Kidney (tissue), 14 donors: ENCODE results near the gene PDIA5. TPM values are rescaled to one million over a fixed set of nuclear protein-coding genes. Genes with fewer than 3 reads are reported as not detected.

Source experiments
- DNase-seq, 5 donors: peaks; one replicate each; pipeline ENCODE4 v3.0.0-alpha.2; 2013 to 2020
- FAIRE-seq: peaks from 2 replicates; lab custom pipeline; 2012; peaks lifted over from hg19 to GRCh38; lab: Jason Lieb, UNC
- H3K27ac ChIP-seq, 2 donors: one replicate each; pipeline ENCODE4 v1.7.0; 2013; ENCODE audit warnings: low read depth in 2 of 2, low read length in 2 of 2, inconsistent platforms in 1 of 2
- H3K27me3 ChIP-seq: one replicate; pipeline ENCODE4 v1.7.1; 2013; ENCODE audit warnings: low read length, inconsistent platforms; ENCODE audit not compliant: control insufficient read depth, insufficient read depth
- H3K36me3 ChIP-seq, 3 donors: one replicate each; pipeline versions ENCODE4 v1.7.0 to v1.7.1; 2013; ENCODE audit warnings: low read length in 3 of 3, control low read depth in 1 of 3, inconsistent platforms in 1 of 3; ENCODE audit not compliant: insufficient read depth in 3 of 3, control insufficient read depth in 2 of 3
- H3K4me1 ChIP-seq, 3 donors: one replicate each; pipeline versions ENCODE4 v1.7.0 to v1.7.1; 2013; ENCODE audit warnings: low read length in 3 of 3, inconsistent platforms in 1 of 3, low read depth in 1 of 3; ENCODE audit not compliant: control insufficient read depth in 2 of 3, insufficient read depth in 2 of 3
- H3K4me3 ChIP-seq, 3 donors: one replicate each; pipeline versions ENCODE4 v1.7.0 to v1.8.1; 2013; ENCODE audit warnings: low read length in 3 of 3, control low read depth in 1 of 3, inconsistent platforms in 1 of 3
- H3K9ac ChIP-seq, 3 donors: one replicate each; pipeline versions ENCODE4 v1.7.0 to v1.7.1; 2013; ENCODE audit warnings: low read length in 3 of 3, control low read depth in 1 of 3, inconsistent platforms in 1 of 3
- H3K9me3 ChIP-seq, 3 donors: one replicate each; pipeline versions ENCODE4 v1.7.0 to v1.7.1; 2013; ENCODE audit warnings: low read length in 3 of 3, control low read depth in 1 of 3, inconsistent platforms in 1 of 3; ENCODE audit not compliant: control insufficient read depth in 2 of 3, insufficient read depth in 1 of 3
- CTCF ChIP-seq: IDR thresholded peaks from 3 replicates; pipeline ENCODE4 v1.5.1; 2012; ENCODE audit warnings: mild to moderate bottlenecking, moderate library complexity, borderline replicate concordance; ENCODE audit not compliant: insufficient read depth; ENCODE audit errors: extremely low read depth
- intact Hi-C: fragments of 100-400 bp; cut with DNase I; formaldehyde crosslinking; loops from one replicate; pipeline ENCODE4 v1.11.1; 2022
- polyA plus RNA-seq: library from polyadenylated mRNA; stranded (reverse); fragments of 350-450 nt; fragmentation: Illumina TruSeq; extraction: RNeasy Lipid Tissue Mini Kit (QIAGEN cat#74804); gene quantifications from one replicate; pipeline ENCODE4 v1.2.3, GENCODE V29; 2014; ENCODE audit warnings: low read depth, low replicate concordance; ENCODE audit not compliant: insufficient read depth
- total RNA-seq: library from RNA; stranded (reverse); fragmentation: NEBNext Ultra II Directional; extraction: Animal tissue kit (Norgen Biotek cat#: 25700); gene quantifications from one replicate; pipeline ENCODE4 v1.2.1, GENCODE V29; 2021
- donor health status: control.
- donor health status: control.
- donor health status: control.
- donor health status: control.
- donor health status: control.
- donor health status: DM: yes; HTN: yes; CAD: no.
- donor health status: Normal renal cell carcinoma (clear cell type).

PDIA5 gene
- total and polyA plus RNA-seq, 2 donors from 2014 or later: 19.9 to 27.9 TPM

- no peak for FAIRE-seq
- H3K27ac ChIP-seq: no peak overlapping the region
- no peak for TF ChIP-seq CTCF
These were observed 19.8 kb upstream of the PDIA5 start for GRCh38 chr3:123047062-123047319.

GRCh38 chr3:123048480-123049237, 18.2 kb upstream of the PDIA5 start:
- DNase-seq: no peak
- no peak for TF ChIP-seq CTCF
- Histone ChIP-seq H3K27ac (peak overlapping the region in 1 of 2 donors; percentile 15), H3K9me3 (no peaks in the 10 kb centered on the region), H3K27me3 (no peaks in the 10 kb centered on the region), H3K4me1 (peaks cover 0 to 10% (median 7%) of the 10 kb centered on the region in 3 donors), H3K9ac (no peak overlapping the region), H3K36me3 (no peaks in the 10 kb centered on the region), H3K4me3 (no peak overlapping the region)
- FAIRE-seq: no peak
- intact Hi-C loops: no loop called here

More at GRCh38 chr3:123047062-123047319, 19.8 kb upstream of the PDIA5 start:
- Histone ChIP-seq H3K9ac (no peak overlapping the region), H3K4me1 (peaks cover 0 to 10% (median 7%) of the 10 kb centered on the region in 3 donors), H3K9me3 (no peaks in the 10 kb centered on the region), H3K4me3 (no peak overlapping the region), H3K27me3 (no peaks in the 10 kb centered on the region), H3K36me3 (no peaks in the 10 kb centered on the region)
- no peak for DNase-seq
- intact Hi-C loops: no loop called here

GRCh38 chr3:123050666-123051065, 16.2 kb upstream of the PDIA5 start:
- TF ChIP-seq CTCF: no peak
- FAIRE-seq: no peak

More at GRCh38 chr3:123050666-123051065, 16.2 kb upstream of the PDIA5 start:
- Histone ChIP-seq H3K9me3 (no peaks in the 10 kb centered on the region), H3K27me3 (no peaks in the 10 kb centered on the region), H3K27ac (peak overlapping the region in 1 of 2 donors; percentile 47), H3K4me3 (no peak overlapping the region), H3K9ac (no peak overlapping the region), H3K36me3 (no peaks in the 10 kb centered on the region), H3K4me1 (peaks cover 0 to 5% (median 2%) of the 10 kb centered on the region in 3 donors)
- DNase-seq: no peak
- intact Hi-C loops: no loop called here
